CD4-positive, alpha-beta T cell treated with Interleukin-4 for 1 hour (primary cell): Measurements from ENCODE around the gene GNAT1.

Experiments used
- DNase-seq, 2 donors: peaks; one replicate each; pipeline ENCODE4 v3.0.0-alpha.2; 2020 to 2022

Gene GNAT1

GRCh38 chr3:50163572-50164455, 27.6 kb upstream of the GNAT1 start:
- DNase-seq = no peak

GRCh38 chr3:50164481-50164880, 26.9 kb upstream of the GNAT1 start:
- no peak for DNase-seq

GRCh38 chr3:50164984-50165909, 26.2 kb upstream of the GNAT1 start:
- no peak for DNase-seq

- no peak for DNase-seq
These were observed 25.4 kb upstream of the GNAT1 start for GRCh38 chr3:50165910-50166538.

GRCh38 chr3:50166620-50167019, 24.8 kb upstream of the GNAT1 start:
- no peak for DNase-seq

- no peak for DNase-seq
These were observed 24.2 kb upstream of the GNAT1 start for GRCh38 chr3:50167069-50167840.

- no peak for DNase-seq
These were observed 23.6 kb upstream of the GNAT1 start for GRCh38 chr3:50167841-50168209.

- DNase-seq = no peak
These were observed 23.0 kb upstream of the GNAT1 start for GRCh38 chr3:50168388-50168787.

GRCh38 chr3:50168791-50169190, 22.6 kb upstream of the GNAT1 start:
- no peak for DNase-seq

GRCh38 chr3:50169232-50169832, 22.1 kb upstream of the GNAT1 start:
- no peak for DNase-seq

- no peak for DNase-seq
These were observed 21.6 kb upstream of the GNAT1 start for GRCh38 chr3:50169858-50170257.

GRCh38 chr3:50170689-50171088, 20.7 kb upstream of the GNAT1 start:
- DNase-seq = peak in 1 of 2 donors; percentile 49

- DNase-seq = no peak
These were observed 19.7 kb upstream of the GNAT1 start for GRCh38 chr3:50171540-50172301.

- no peak for DNase-seq
These were observed 18.7 kb upstream of the GNAT1 start for GRCh38 chr3:50172626-50173220.

GRCh38 chr3:50173685-50174516, 17.5 kb upstream of the GNAT1 start:
- no peak for DNase-seq

- no peak for DNase-seq
These were observed 16.9 kb upstream of the GNAT1 start for GRCh38 chr3:50174517-50174895.

- DNase-seq = no peak
These were observed 16.4 kb upstream of the GNAT1 start for GRCh38 chr3:50174947-50175524.

GRCh38 chr3:50177346-50177745, 14.1 kb upstream of the GNAT1 start:
- DNase-seq = no peak

- DNase-seq = no peak
These were observed 11.7 kb upstream of the GNAT1 start for GRCh38 chr3:50179710-50180109.

GRCh38 chr3:50181985-50182384, 9.4 kb upstream of the GNAT1 start:
- DNase-seq = no peak
